ENCODE measurements around the gene MGMT.

The MGMT gene

DNA sequence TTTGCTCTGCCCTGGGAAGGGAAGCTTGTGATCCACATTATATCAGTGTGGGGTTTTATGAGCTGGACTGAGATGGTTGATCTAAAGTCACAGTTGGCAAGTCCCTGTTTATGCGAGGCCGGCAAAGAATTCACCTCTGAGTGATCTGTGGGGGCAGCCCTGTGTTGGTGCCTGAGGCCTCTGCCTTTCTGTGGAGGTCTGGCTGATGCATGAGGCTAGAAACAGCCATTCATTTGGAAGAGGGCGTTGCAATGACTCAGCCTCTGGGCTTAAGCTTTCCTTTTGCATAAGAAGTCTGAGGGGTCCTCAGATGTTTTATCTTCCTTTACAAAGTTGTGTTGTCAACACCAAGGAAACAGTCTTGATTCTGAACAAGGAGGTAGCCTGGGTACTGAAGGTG is 126.9 kb downstream of the MGMT start:
- no peak for DNase-seq (ENCODE audit: low read depth)

GRCh38 chr10:129594811-129595210 is 127.8 kb downstream of the MGMT start:
- no peak for DNase-seq (ENCODE audit: low read depth)

- DNase-seq (ENCODE audit: low read depth): no peak
These were observed 131.4 kb downstream of the MGMT start for GRCh38 chr10:129598413-129598812.

GRCh38 chr10:129599160-129599559 is 132.1 kb downstream of the MGMT start:
- DNase-seq (ENCODE audit: low read depth): no peak

- DNase-seq (ENCODE audit: low read depth): no peak
These were observed 134.7 kb downstream of the MGMT start for GRCh38 chr10:129601737-129602136.

- no peak for DNase-seq (ENCODE audit: low read depth)
These were observed 136.0 kb downstream of the MGMT start for GRCh38 chr10:129602938-129603535.

GRCh38 chr10:129604333-129605032 is 137.4 kb downstream of the MGMT start:
- DNase-seq (ENCODE audit: low read depth): no peak

GRCh38 chr10:129605266-129605985 is 138.4 kb downstream of the MGMT start:
- no peak for DNase-seq (ENCODE audit: low read depth)

GRCh38 chr10:129605986-129606518 is 139.0 kb downstream of the MGMT start:
- no peak for DNase-seq (ENCODE audit: low read depth)

- DNase-seq (ENCODE audit: low read depth): no peak
These were observed 140.6 kb downstream of the MGMT start for GRCh38 chr10:129607607-129608109.

DNA sequence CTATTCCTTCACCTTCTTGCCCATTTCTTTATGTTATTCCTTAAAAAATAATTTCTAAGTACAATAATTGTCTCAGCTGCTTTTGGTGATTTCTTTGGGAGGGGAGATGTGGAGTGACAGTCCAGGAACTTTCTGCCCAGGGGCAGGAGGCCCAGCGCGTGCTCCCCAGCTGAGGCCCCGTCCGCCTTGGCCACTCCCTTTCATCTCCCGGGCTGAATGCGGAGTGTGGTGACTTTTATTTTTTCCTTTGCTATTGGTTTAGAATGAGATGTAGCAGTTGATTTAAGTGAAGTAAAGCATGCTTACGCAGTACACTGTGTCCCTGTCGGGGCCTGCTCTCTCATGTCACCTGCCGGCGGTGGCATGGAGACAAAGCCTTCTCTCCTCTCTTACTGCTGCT is 141.6 kb downstream of the MGMT start:
- DNase-seq (ENCODE audit: low read depth): no peak

- DNase-seq (ENCODE audit: low read depth): no peak
These were observed 142.5 kb downstream of the MGMT start for GRCh38 chr10:129609551-129609950.

DNA sequence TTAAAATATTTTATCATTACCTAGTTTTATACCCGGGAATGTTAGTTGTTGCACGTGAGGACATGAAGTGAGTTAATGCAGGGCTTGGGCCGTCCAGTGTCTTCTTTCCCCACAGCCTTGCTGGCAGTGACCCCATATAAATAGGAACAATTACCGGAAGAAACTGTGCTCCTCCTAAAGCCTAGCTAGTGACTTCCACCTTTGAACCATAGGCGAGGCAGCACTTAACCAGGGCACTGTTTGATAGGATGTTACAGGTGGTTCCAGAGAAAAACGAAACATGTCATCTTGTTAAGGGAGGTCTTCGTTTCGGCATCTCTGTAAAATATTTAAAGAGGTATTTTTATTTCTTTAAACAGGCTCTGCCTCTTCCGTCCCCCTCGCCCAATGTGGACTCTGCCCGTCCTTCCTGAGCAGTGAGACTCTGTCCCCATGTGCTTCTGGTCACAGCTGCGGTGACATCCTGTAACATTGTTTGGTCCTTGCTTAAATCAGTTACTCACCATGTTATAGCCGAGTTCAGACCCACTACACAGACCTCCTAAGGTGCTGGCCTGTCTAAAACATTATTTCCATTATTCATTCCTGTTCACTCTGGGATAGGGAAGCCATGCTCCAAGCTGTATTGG is 145.6 kb downstream of the MGMT start:
- no peak for DNase-seq (ENCODE audit: low read depth)

- DNase-seq (ENCODE audit: low read depth): no peak
These were observed 146.4 kb downstream of the MGMT start for GRCh38 chr10:129613377-129613980.

- no peak for DNase-seq (ENCODE audit: low read depth)
These were observed 147.3 kb downstream of the MGMT start for GRCh38 chr10:129614341-129614740.

DNA sequence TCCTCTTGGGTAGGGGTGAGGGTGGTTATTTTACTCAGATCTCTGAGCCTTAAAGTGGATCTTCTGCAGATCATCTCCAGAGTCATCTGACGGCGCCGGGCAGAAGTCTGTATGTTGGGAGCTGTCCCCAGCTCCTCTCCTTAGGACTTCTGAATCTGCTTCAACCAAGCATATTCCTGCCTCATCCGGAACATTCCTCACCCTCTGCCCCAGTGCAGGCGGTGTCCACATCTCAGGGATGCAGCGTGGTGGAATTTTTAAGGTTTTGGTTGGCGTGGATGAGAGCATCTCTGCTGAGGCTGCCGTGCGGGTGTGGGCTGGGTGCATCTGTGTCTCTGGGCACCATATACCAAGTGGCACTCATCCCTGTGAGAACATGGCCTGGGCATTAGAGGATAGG is 148.3 kb downstream of the MGMT start:
- no peak for DNase-seq (ENCODE audit: low read depth)

- DNase-seq (ENCODE audit: low read depth): no peak
These were observed 149.0 kb downstream of the MGMT start for GRCh38 chr10:129615921-129616525.

DNA sequence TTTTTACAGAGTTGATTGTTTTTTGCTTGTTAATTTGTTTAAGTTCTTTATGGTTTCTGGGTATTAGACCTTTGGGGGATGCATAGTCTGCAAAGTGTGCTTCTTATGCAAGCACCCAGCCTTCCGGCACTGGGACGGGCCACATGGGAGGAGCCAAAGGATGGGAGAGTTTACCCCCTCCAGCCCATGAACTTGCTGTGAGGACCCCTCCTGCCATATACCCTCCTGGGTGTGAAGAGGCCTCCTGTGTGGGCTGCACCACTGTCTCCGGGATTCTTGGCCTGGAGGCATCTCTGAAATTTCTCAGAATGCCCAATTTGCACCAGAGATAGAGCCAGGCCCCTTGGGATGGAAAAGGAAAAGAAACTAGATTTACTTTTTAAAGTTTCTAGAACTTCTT is 150.7 kb downstream of the MGMT start:
- no peak for DNase-seq (ENCODE audit: low read depth)

DNA sequence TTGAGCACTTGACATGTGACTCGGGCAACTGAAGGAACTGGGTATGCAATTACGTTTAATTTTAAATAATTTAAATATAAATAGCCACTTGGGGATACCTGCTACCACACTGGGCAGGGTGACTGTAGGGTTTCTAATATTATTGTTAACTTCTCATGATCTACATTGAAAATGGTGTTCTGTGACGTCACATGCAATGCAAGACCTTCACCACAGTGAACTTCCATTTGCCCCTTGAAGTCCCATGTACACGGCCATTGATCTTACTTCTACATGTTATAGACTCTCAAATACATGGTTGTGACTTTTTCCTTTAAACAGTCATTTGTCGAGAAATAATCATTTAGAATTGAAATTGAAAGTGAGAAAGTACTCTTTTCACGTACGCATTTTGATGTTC is 154.0 kb downstream of the MGMT start:
- DNase-seq (ENCODE audit: low read depth): no peak

- no peak for DNase-seq (ENCODE audit: low read depth)
These were observed 154.7 kb downstream of the MGMT start for GRCh38 chr10:129621693-129622092.

- DNase-seq (ENCODE audit: low read depth): no peak
These were observed 155.2 kb downstream of the MGMT start for GRCh38 chr10:129622291-129622690.

Data from T follicular helper cell (primary cell).